Measurements from ENCODE around the gene CACNB4.

Gene CACNB4

GRCh38 chr2:151786077-151786476 is 312.8 kb downstream of the CACNB4 start:
- no peak for DNase-seq (ENCODE audit: low read depth in 2 of 2)

- DNase-seq (ENCODE audit: low read depth in 2 of 2), result no peak
These were observed 315.7 kb downstream of the CACNB4 start for GRCh38 chr2:151783133-151783520.

Data from stimulated activated CD4-positive, alpha-beta T cell treated with anti-CD3 and anti-CD28 coated beads, Interleukin-12 subunit alpha, Interleukin-12 subunit beta, amount 100 ng/mL, for 24 hours (primary cell).